Thyroid gland (tissue), 4 donors: Measurements from ENCODE around the gene TBXAS1. TPM values are rescaled to one million over a fixed set of nuclear protein-coding genes. Genes with fewer than 3 reads are reported as not detected.

ENCODE experiments used
- DNase-seq, 2 donors: peaks; one replicate each; pipeline ENCODE4 v3.0.0-alpha.2; 2019
- H3K27ac ChIP-seq, 3 donors: fragments of 200-600 bp; sonication (generic); 1 replicate in 2 of 3; 2 replicates in 1 of 3; pipeline ENCODE4 v1.5.1; 2016 to 2019; ENCODE audit warnings: mild to moderate bottlenecking in 1 of 3, moderate library complexity in 1 of 3
- H3K27me3 ChIP-seq: fragments of 200-600 bp; sonication (generic); one replicate; pipeline ENCODE4 v1.5.1; 2019
- H3K36me3 ChIP-seq, 2 donors: fragments of 200-600 bp; sonication (generic); one replicate each; pipeline ENCODE4 v1.5.1; 2016 to 2019
- H3K4me1 ChIP-seq, 2 donors: fragments of 200-600 bp; sonication (generic); one replicate each; pipeline ENCODE4 v1.5.1; 2017 to 2019
- H3K4me3 ChIP-seq, 3 donors: fragments of 200-600 bp; sonication (generic); replicated peaks in 1 of 3; 1 replicate in 2 of 3; 2 replicates in 1 of 3; pipeline ENCODE4 v1.5.1; 2016; ENCODE audit warnings: mild to moderate bottlenecking in 1 of 3
- H3K9me3 ChIP-seq: fragments of 200-600 bp; sonication (generic); one replicate; pipeline ENCODE4 v1.5.1; 2017
- CTCF ChIP-seq, 6 experiments: fragments of 200-600 bp in 3 of 6; fragments of 450-650 bp in 3 of 6; sonication (generic) in 3 of 6; IDR thresholded peaks; one replicate each; pipeline ENCODE4 v1.5.1; 2016 to 2019; ENCODE audit warnings: antibody characterized with exemption in 6 of 6, mild to moderate bottlenecking in 2 of 6, inconsistent platforms in 1 of 6, moderate library complexity in 1 of 6
- POLR2A ChIP-seq, 2 donors: fragments of 450-650 bp; IDR thresholded peaks; one replicate each; pipeline ENCODE4 v1.6.1; 2017; ENCODE audit warnings: antibody characterized with exemption in 2 of 2, mild to moderate bottlenecking in 2 of 2, moderate library complexity in 1 of 2
- WGBS, 2 donors: methylation state at CpG; one replicate each; pipeline ENCODE4 v1.1.5; 2017; 5-methylcytosine and 5-hydroxymethylcytosine counted together
- intact Hi-C: fragments of 100-400 bp; cut with DNase I; formaldehyde crosslinking; loops from one replicate; pipeline ENCODE4 v1.15.1; 2023
- total RNA-seq, 4 donors: library from RNA; depleted of rRNA; stranded (reverse); fragments of >200 nt; gene quantifications; one replicate each; pipeline ENCODE4 v1.2.3, GENCODE V29; 2016

Gene TBXAS1
- total RNA-seq, 4 donors from 2014 or later: 5.1 to 13.2 (median 8.7) TPM

- Histone ChIP-seq H3K36me3 (no peaks in the 10 kb centered on the region), H3K9me3 (no peaks in the 10 kb centered on the region), H3K27ac (no peak overlapping the region), H3K4me1 (no peaks in the 10 kb centered on the region), H3K4me3 (no peak overlapping the region), H3K27me3 (no peaks in the 10 kb centered on the region)
- WGBS, 2 donors: 86 to 88% methylated on average over 5 of the region's 5 CpGs
- intact Hi-C loops: no loop called here
- no peak for TF ChIP-seq POLR2A (IDR thresholded peaks at IDR 0.05)
- TF ChIP-seq CTCF (IDR thresholded peaks at IDR 0.05): no peak
- DNase-seq: no peak
These were observed 60.3 kb downstream of the TBXAS1 start for GRCh38 chr7:139889186-139889871.

DNA sequence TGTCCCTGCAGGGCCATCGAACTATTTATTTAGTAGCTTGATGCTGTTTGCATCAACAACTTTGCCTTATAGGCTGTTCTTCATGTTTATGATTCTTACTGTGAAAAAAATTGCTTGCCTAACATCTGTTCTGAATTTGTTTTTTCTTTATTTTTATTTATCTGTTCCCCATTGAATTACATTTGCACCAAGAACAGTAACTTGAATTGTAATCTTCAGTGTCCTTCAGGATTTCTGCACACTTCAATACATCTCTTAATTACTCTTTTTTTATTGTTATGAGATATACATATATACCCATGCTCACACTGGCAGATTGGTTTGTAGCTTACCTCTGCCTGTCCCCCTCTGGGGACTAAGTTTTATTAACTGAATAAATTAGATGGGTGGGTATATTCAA is 64.4 kb downstream of the TBXAS1 start:
- Histone ChIP-seq H3K27ac (no peak overlapping the region), H3K4me1 (no peaks in the 10 kb centered on the region), H3K4me3 (no peak overlapping the region), H3K27me3 (no peaks in the 10 kb centered on the region), H3K9me3 (no peaks in the 10 kb centered on the region), H3K36me3 (no peaks in the 10 kb centered on the region)
- WGBS, 2 donors: 82 to 86% methylated on average over 1 of the region's 1 CpG
- no peak for DNase-seq
- TF ChIP-seq POLR2A (IDR thresholded peaks at IDR 0.05) (no peak), CTCF (IDR thresholded peaks at IDR 0.05) (no peak)
- intact Hi-C loops: no loop called here

GRCh38 chr7:139893999-139894398 is 64.9 kb downstream of the TBXAS1 start:
- Histone ChIP-seq H3K9me3 (no peaks in the 10 kb centered on the region), H3K4me3 (no peak overlapping the region), H3K36me3 (no peaks in the 10 kb centered on the region), H3K27ac (no peak overlapping the region), H3K4me1 (no peaks in the 10 kb centered on the region), H3K27me3 (no peaks in the 10 kb centered on the region)
- 59 to 70% methylated on average over 3 to 4 of the region's 4 CpGs for WGBS, 2 donors
- intact Hi-C loops: no loop called here
- no peak for TF ChIP-seq CTCF (IDR thresholded peaks at IDR 0.05)
- no peak for TF ChIP-seq POLR2A (IDR thresholded peaks at IDR 0.05)
- DNase-seq: no peak

GRCh38 chr7:139895141-139895829 is 66.2 kb downstream of the TBXAS1 start:
- WGBS, 2 donors: 78 to 84% methylated on average over 6 of the region's 6 CpGs
- TF ChIP-seq CTCF (IDR thresholded peaks at IDR 0.05): no peak
- no peak for TF ChIP-seq POLR2A (IDR thresholded peaks at IDR 0.05)
- DNase-seq: no peak
- Histone ChIP-seq H3K4me1 (no peaks in the 10 kb centered on the region), H3K36me3 (no peaks in the 10 kb centered on the region), H3K27me3 (no peaks in the 10 kb centered on the region), H3K27ac (no peak overlapping the region), H3K4me3 (no peak overlapping the region), H3K9me3 (no peaks in the 10 kb centered on the region)
- intact Hi-C loops: no loop called here

GRCh38 chr7:139896288-139896687 is 67.2 kb downstream of the TBXAS1 start:
- Histone ChIP-seq H3K27me3 (no peaks in the 10 kb centered on the region), H3K27ac (no peak overlapping the region), H3K4me1 (no peaks in the 10 kb centered on the region), H3K9me3 (no peaks in the 10 kb centered on the region), H3K36me3 (no peaks in the 10 kb centered on the region), H3K4me3 (no peak overlapping the region)
- DNase-seq: no peak
- intact Hi-C loops: no loop called here
- 83 to 93% methylated on average over 3 of the region's 3 CpGs for WGBS, 2 donors
- no peak for TF ChIP-seq POLR2A (IDR thresholded peaks at IDR 0.05)
- TF ChIP-seq CTCF (IDR thresholded peaks at IDR 0.05): no peak
